T-helper 22 cell (primary cell): ENCODE measurements around the gene FOXL2.

Experiments
- DNase-seq: peaks from one replicate; pipeline ENCODE4 v3.0.0-alpha.2; 2020; ENCODE audit warnings: low read depth

FOXL2 gene

DNA sequence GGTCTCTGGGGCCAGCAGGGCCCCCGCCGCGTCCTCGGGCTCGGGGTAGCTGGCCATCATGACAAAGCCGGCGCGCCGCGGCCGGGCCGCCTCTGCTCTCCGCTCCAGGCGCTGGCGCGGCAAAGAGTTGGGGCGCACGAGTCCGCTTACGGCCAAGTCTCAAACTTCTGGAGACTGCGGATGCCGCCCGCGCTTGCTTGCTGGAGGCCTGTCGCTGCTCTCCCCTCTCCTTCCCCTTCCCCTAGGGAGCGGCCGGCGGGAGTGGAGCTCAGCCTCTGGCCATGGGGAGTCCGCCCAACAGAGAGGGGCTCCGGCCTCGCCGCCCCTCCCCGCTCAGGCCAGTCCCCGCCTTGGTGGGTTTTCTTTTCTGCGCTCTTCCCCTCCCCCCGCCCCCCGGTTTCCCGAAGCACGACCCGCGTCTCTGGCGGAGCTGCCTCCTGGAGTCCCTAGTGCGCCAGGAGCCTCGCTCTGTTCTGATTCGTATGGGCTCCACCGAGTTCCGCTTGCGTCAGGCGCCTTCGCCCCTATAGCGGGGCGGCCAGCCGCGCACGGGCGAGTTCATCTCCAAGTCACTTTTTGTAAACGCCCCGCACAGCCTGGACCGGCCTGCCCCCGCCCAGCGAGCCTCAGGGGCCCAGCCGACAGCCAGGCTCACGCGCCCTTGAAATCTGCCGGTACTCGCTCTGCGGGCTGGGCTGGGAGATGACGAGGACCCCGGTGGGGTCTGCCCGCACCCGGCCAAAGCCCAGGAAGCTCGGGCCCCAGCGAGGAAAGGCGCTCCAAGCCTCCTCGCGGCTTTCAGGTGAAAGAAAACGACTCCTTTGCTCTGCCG is at the start of gene FOXL2, which contains the start of gene FOXL2NB:
FOXL2 (minus strand) TSS at position 475 of the 832 bp plus-strand sequence; CDS start at position 60, 415 bp downstream.
FOXL2NB (plus strand) TSS at position 555 of the 832 bp plus-strand sequence; CDS start at position 703, 148 bp downstream.
- DNase-seq = peak; percentile 13

GRCh38 chr3:138995706-138996105 is 48.8 kb upstream of the FOXL2 start:
- no peak for DNase-seq

- DNase-seq = no peak
These were observed 40.2 kb upstream of the FOXL2 start for GRCh38 chr3:138987181-138987580.

DNA sequence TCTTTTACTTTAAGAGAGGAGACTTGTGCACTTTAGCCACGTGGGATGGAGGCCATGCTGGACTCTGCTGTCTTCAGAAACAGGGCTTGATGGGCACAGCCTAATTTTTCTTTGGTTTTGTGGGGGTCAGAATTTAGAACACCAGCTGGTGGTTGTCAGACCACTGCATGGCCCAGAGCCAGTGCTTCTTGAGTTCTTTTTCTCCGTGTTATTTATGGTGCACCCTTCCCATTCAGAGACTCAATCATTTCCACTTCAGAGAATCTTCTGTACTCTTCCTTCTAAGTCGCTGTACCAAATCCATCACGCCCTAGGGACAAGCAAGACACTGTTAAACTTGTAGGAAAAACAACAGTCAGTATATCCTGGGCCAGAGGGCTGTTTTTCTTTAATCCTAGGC is 39.0 kb upstream of the FOXL2 start:
- DNase-seq = no peak

- no peak for DNase-seq
These were observed 37.9 kb upstream of the FOXL2 start for GRCh38 chr3:138984816-138985215.

- no peak for DNase-seq
These were observed 29.1 kb upstream of the FOXL2 start for GRCh38 chr3:138976047-138976446.

GRCh38 chr3:138975351-138975750 is 28.4 kb upstream of the FOXL2 start:
- no peak for DNase-seq

DNA sequence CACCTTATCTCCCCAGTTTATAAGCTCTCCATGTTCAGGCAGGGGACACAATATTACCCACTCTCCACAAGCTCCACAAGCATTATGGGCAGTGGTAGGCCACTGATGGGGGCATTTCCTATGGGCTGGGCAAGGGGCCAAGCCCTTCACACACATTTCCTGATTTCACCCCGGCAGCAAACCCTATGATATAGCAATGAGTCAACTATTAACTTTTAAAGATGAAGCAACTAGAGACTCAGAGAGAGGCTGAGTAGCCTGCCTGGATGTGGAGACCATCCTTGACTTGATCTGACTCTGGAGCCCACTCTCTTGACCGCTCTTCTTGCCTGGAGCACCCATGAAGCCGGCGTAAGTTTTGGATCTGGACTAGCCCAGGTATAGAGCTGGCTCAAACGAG is 27.5 kb upstream of the FOXL2 start:
- no peak for DNase-seq

GRCh38 chr3:138972941-138973340 is 26.0 kb upstream of the FOXL2 start:
- DNase-seq = no peak

- DNase-seq = no peak
These were observed 24.9 kb upstream of the FOXL2 start for GRCh38 chr3:138971766-138972320.

- DNase-seq = no peak
These were observed 18.0 kb upstream of the FOXL2 start for GRCh38 chr3:138964923-138965322.

GRCh38 chr3:138964264-138964663 is 17.3 kb upstream of the FOXL2 start:
- no peak for DNase-seq

DNA sequence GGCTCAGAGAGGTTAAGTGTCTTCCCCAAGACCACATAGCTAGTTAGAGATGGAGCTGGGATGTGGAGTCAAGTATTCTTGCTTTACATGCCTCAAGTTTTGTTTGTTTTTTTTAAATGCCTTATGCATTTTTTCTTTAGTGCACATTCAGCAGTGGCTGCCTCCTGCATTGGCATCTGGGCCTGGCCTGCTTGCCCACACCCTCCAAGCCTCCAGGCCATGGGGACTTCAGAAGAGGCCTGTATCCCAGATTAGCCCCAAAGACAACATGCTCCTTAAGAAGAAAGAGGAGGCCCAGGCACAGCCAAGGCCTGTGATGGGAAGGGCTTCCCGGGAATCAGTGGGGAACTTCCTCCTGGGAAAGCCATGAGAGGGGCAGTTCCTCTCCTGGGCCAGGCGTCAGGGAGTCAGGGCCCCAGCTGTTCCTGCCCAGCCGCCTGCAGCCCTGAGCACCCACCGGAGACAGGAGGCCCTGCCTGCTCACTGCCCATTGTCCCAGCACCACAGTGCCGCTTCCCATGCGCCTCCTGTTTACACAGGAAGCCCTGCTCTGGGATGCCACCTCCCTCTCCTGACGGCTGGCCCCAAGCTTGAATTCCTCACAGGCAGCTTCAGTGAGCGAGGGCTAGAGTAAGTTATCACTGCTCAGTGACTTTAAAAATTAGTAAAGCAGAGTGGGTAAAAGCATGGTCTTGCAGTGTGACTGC is 16.1 kb upstream of the FOXL2 start:
- DNase-seq = no peak

DNA sequence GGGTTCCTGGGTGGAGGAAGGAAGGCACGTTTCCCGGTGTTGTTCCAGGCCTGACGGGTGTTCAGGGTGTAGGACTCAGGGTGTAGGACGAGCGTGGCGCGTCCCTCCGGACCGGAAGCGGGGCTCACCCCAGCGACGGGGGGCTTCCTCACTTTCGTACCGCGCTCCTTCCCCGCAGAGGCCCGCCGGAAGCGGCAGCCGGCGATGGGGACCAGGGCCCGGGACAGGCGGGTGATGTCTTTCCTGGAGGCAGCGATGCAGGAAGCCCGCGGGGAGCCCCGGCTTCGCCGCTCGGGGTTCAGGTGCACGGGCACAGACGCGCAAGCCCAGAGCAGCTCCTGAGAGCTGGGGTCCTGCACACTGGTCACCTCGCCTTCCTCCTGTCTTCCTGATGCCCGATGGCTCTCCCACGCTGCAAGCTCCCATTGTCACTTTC is 13.5 kb upstream of the FOXL2 start:
- DNase-seq = no peak

- DNase-seq = no peak
These were observed 3.8 kb upstream of the FOXL2 start for GRCh38 chr3:138950701-138951100.

DNA sequence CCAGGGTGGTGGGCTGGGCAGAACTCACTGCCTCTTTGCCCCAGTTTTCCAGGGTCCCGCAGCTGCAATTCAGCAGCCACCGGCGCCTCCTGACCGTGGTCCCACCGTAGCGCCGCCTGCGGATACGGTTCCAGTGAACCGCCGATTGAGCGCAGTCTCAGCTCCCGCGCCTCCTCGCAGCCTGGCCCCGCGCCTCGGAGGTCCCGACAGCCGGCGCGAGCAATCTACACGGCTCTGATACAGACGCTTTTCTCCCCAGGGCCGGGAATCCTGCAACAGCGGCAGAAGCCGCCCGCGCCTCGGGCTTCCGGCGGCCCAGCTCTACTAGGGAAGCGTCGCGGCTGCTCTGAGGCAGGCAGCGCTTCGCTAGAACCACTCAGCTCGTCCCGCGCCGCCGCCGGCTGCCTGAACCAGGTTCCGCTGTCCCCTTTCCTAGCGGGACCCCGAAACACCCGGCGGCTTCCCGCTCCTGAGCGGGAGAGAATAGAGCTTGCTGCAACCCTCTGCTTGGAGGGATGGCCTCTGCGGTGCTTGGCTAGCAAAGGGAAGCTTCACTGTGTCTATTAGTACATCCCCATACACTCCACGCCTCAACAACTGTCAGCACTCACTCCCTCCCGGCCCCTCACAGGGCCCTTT is 3.2 kb upstream of the FOXL2 start:
- DNase-seq = no peak

GRCh38 chr3:138949445-138950005 is 2.6 kb upstream of the FOXL2 start:
- DNase-seq = no peak

DNA sequence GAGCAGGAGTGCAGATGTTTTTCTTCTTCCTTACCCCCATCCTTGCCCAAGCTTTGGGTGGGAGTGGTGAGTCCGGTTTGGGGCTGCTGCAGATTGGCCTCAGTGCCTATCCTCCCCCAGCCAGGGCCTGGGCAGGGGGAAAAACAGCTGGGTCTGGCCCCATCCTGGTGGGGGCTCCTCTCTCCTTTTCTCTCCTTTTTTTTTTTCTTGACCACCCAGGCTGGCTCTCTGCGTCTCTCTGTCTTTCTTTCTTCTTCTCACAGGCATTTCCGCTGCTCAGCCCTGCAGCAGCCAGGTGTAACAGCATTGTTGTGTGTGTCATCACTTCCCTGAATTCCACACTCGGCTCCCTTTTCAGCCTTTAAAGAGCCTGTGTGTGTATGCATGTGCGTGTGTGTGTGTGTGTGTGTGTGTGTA is 2.1 kb upstream of the FOXL2 start:
- DNase-seq = no peak

GRCh38 chr3:138948371-138949001 is 1.5 kb upstream of the FOXL2 start:
- no peak for DNase-seq

DNA sequence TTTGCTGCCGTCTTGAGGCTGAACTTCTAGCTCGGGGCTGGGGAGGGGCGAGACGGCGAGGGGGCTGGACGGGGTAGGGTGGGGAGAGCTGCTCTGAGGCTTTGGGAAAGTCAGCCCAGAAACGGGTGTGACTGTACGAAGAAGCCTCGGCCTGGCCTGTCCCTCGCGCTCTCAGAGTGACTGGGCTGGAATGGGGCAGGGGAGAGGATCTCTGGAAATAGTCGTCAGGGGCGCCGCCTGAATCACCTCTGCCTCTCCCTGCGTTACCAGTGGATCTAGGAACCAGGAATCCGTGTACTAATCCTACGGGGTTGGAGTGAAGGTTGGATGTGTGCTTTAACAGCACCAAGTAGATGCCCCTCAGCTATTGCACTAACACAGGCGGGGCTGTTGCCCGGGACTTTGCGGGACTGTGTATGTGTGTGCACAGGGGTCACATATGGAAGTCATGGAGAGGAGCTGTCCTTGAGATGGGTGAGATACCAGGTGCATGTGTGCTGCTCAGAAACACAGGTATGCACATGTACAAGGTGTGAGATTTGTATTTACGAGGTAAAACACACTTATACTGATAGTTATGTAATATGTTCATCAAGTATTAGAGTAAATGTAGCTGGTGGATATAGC is 671 bp upstream of the FOXL2 start:
- no peak for DNase-seq
